ENCODE results near the gene MYT1.
"Not testable (repeated sequence)": the region's sequence is repeated elsewhere in the genome, so short reads cannot be mapped to it uniquely, and the experiment has no call there.

DNA sequence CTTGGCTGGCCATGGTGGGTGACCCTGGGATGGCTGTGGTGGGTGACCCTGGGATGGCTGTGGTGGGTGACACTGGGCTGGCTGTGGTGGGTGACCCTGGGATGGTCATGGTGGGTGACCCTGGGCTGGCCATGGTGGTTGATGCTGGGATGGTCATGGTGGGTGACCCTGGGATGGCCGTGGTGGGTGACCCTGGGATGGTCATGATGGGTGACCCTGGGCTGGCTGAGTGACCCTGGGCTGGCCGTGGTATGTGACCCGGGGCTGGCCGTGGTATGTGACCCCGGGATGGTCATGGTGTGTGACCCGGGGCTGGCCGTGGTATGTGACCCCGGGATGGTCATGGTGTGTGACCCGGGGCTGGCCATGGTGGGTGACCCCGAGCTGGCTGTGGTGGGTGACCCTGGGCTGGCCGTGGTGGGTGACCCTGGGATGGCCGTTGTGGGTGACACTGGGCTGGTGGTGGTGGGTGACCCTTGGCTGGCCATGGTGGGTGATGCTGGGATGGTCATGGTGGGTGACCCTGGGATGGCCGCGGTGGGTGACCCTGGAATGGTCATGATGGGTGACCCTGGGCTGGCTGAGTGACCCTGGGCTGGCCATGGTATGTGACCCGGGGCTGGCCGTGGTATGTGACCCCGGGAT, 70.8 kb downstream of the MYT1 start:
- TF ChIP-seq, protein P1, sequence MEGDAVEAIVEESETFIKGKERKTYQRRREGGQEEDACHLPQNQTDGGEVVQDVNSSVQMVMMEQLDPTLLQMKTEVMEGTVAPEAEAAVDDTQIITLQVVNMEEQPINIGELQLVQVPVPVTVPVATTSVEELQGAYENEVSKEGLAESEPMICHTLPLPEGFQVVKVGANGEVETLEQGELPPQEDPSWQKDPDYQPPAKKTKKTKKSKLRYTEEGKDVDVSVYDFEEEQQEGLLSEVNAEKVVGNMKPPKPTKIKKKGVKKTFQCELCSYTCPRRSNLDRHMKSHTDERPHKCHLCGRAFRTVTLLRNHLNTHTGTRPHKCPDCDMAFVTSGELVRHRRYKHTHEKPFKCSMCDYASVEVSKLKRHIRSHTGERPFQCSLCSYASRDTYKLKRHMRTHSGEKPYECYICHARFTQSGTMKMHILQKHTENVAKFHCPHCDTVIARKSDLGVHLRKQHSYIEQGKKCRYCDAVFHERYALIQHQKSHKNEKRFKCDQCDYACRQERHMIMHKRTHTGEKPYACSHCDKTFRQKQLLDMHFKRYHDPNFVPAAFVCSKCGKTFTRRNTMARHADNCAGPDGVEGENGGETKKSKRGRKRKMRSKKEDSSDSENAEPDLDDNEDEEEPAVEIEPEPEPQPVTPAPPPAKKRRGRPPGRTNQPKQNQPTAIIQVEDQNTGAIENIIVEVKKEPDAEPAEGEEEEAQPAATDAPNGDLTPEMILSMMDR (conservative IDR thresholded peaks at IDR 0.05 in 1 of 2, IDR thresholded peaks at IDR 0.05 in 1 of 2; ENCODE audit: low read depth in 1 of 2, low read length in 2 of 2) = not testable (repeated sequence)
- not testable (repeated sequence) for TF ChIP-seq EZH2 (IDR thresholded peaks at IDR 0.05; ENCODE audit: low read length, missing control alignments)
